ENCODE results near the gene MAB21L1. TPM values are rescaled to one million over a fixed set of nuclear protein-coding genes. Genes with fewer than 3 reads are reported as not detected.

MAB21L1 gene
- total RNA-seq, 1 experiment from 2014 or later = not detected

- Mint-ChIP-seq H3K4me1 (peaks cover 0 to 5% of the 10 kb centered on the region in 2 experiments; a peak in 2 of 4 replicates), H3K36me3 (ENCODE audit: insufficient read depth in 1 of 3, low read depth in 3 of 3) (no peaks in the 10 kb centered on the region), H3K4me3 (no peak overlapping the region), H3K9me3 (no peaks in the 10 kb centered on the region; a peak in 1 of 5 replicates), H3K27me3 (ENCODE audit: low read depth) (no peaks in the 10 kb centered on the region), H3K27ac (no peak overlapping the region; a peak in 1 of 7 replicates)
- no CpG with 5 or more reads among the region's 2 CpGs for WGBS (ENCODE audit: extremely low coverage, insufficient read length, low lambda C conversion rate)
- TF ChIP-seq CTCF (conservative IDR thresholded peaks at IDR 0.05) = no peak
- no peak overlapping the region for H4K5ac ChIP-seq (ENCODE audit: insufficient read length, low read depth, low read length)
- H3K4me1 ChIP-seq (ENCODE audit: insufficient read depth, low read length) = no peaks in the 10 kb centered on the region
- no peak overlapping the region for H2BK120ac ChIP-seq (ENCODE audit: low read depth, low read length, poor library complexity, severe bottlenecking)
- no peaks in the 10 kb centered on the region for H3K27me3 ChIP-seq (ENCODE audit: insufficient read depth, low read length)
- no peaks in the 10 kb centered on the region for H3K23me2 ChIP-seq (ENCODE audit: insufficient read length, low read depth, low read length, poor library complexity, severe bottlenecking)
- H3K14ac ChIP-seq (ENCODE audit: insufficient read depth, low read length) = no peak overlapping the region
- no peak overlapping the region for H3K4me2 ChIP-seq (ENCODE audit: insufficient read depth, insufficient read length, low read length)
- no peaks in the 10 kb centered on the region for H3K9me3 ChIP-seq (ENCODE audit: control insufficient read depth, low read depth, low read length)
- no peak for DNase-seq
- no peaks in the 10 kb centered on the region for H3K79me2 ChIP-seq (ENCODE audit: insufficient read depth, low read length)
- H3K4ac ChIP-seq (ENCODE audit: low read depth, low read length) = no peak overlapping the region
- no peak overlapping the region for H4K91ac ChIP-seq (ENCODE audit: insufficient read length, low read depth, low read length)
- H2AK5ac ChIP-seq (ENCODE audit: insufficient read length, low read length) = no peak overlapping the region
- no peak overlapping the region for H4K8ac ChIP-seq (replicated peaks; ENCODE audit: insufficient read length, low read depth, low read length)
- H3K9ac ChIP-seq (ENCODE audit: extremely low read depth, insufficient read length, low read length) = no peak overlapping the region
- no peak overlapping the region for H3K56ac ChIP-seq (ENCODE audit: insufficient read length, low read depth, low read length)
- no peak overlapping the region for H2BK15ac ChIP-seq (ENCODE audit: low read depth, low read length)
- no peak overlapping the region for H3T11ph ChIP-seq (ENCODE audit: low read length)
- H3K18ac ChIP-seq (ENCODE audit: insufficient read length, low read depth, low read length) = no peak overlapping the region
- no peak overlapping the region for H2BK12ac ChIP-seq (ENCODE audit: insufficient read length, low read depth, low read length)
- no peak overlapping the region for H3K27ac ChIP-seq (ENCODE audit: insufficient read length, low read depth, low read length)
- no peak overlapping the region for H2BK20ac ChIP-seq (ENCODE audit: low read depth, low read length, poor library complexity, severe bottlenecking)
- no peaks in the 10 kb centered on the region for H3K79me1 ChIP-seq (ENCODE audit: insufficient read depth, low read depth, low read length, poor library complexity, severe bottlenecking)
- no peaks in the 10 kb centered on the region for H4K20me1 ChIP-seq (ENCODE audit: control insufficient read depth, insufficient read depth, insufficient read length)
- H2AFZ ChIP-seq (ENCODE audit: low read length) = no peak overlapping the region
- no peak overlapping the region for H2BK5ac ChIP-seq (ENCODE audit: insufficient read length, low read length)
- H3K23ac ChIP-seq (ENCODE audit: insufficient read length, low read depth, low read length) = no peak overlapping the region
These were observed 22.7 kb upstream of the MAB21L1 start for GRCh38 chr13:35499196-35499662.

Measured in H9 (cell line).